Common myeloid progenitor, CD34-positive (primary cell): Measurements from ENCODE around the gene COL12A1.

Source experiments
- CTCF ChIA-PET: fragments of 350-600 bp; sonication (Branson Sonifier 250); formaldehyde crosslinking; loops from one replicate; lab custom pipeline; 2021; ENCODE audit warnings: antibody characterized with exemption; lab: Charles Lee
- POLR2A ChIA-PET: fragments of 350-600 bp; sonication (Branson Sonifier 250); formaldehyde crosslinking; loops from one replicate; lab custom pipeline; 2021; ENCODE audit warnings: antibody characterized with exemption; lab: Charles Lee
- DNase-seq, 3 donors: peaks; one replicate each; pipeline versions ENCODE4 v3.0.0 to v3.0.0-alpha.2; 2013
- H3K27ac ChIP-seq, 2 experiments: 1 replicate in 1 of 2; 2 replicates in 1 of 2; pipeline ENCODE4 v1.7.0; 2013; ENCODE audit warnings: inconsistent platforms in 2 of 2, low read length in 2 of 2, mild to moderate bottlenecking in 2 of 2, low read depth in 1 of 2, moderate library complexity in 1 of 2; ENCODE audit not compliant: severe bottlenecking in 2 of 2, insufficient read depth in 1 of 2, poor library complexity in 1 of 2
- H3K27me3 ChIP-seq, 5 experiments: replicated peaks in 2 of 5; 1 replicate in 3 of 5; 2 replicates in 2 of 5; pipeline versions ENCODE4 v1.6.1 to v1.7.0; 2013; ENCODE audit warnings: low read length in 4 of 5, mild to moderate bottlenecking in 2 of 5, moderate library complexity in 2 of 5, inconsistent platforms in 1 of 5; ENCODE audit not compliant: insufficient read depth in 5 of 5, control insufficient read depth in 4 of 5
- H3K36me3 ChIP-seq, 4 experiments: 1 replicate in 2 of 4; 2 replicates in 2 of 4; pipeline versions ENCODE4 v1.6.1 to v1.7.0; 2013; ENCODE audit warnings: low read length in 3 of 4, control low read depth in 1 of 4, mild to moderate bottlenecking in 1 of 4; ENCODE audit not compliant: control insufficient read depth in 4 of 4, insufficient read depth in 4 of 4
- H3K4me1 ChIP-seq, 4 experiments: 1 replicate in 3 of 4; 2 replicates in 1 of 4; pipeline versions ENCODE4 v1.6.1 to v1.7.1; 2013; ENCODE audit warnings: low read length in 3 of 4, mild to moderate bottlenecking in 3 of 4, control low read depth in 1 of 4, inconsistent platforms in 1 of 4, moderate library complexity in 1 of 4; ENCODE audit not compliant: control insufficient read depth in 4 of 4, insufficient read depth in 4 of 4; ENCODE audit errors: control extremely low read depth in 1 of 4
- H3K4me3 ChIP-seq, 7 experiments: 1 replicate in 4 of 7; 2 replicates in 3 of 7; pipeline versions ENCODE4 v1.5.1 to v1.7.0; 2013; ENCODE audit warnings: mild to moderate bottlenecking in 7 of 7, low read length in 6 of 7, moderate library complexity in 6 of 7, inconsistent platforms in 2 of 7, low read depth in 2 of 7, control low read depth in 1 of 7; ENCODE audit not compliant: insufficient read depth in 4 of 7, control insufficient read depth in 1 of 7; ENCODE audit errors: extremely low read depth in 1 of 7
- H3K9me3 ChIP-seq, 5 experiments: 1 replicate in 4 of 5; 2 replicates in 1 of 5; pipeline versions ENCODE4 v1.6.1 to v1.7.1; 2013; ENCODE audit warnings: low read length in 4 of 5, mild to moderate bottlenecking in 2 of 5, inconsistent platforms in 1 of 5, low read depth in 1 of 5, moderate library complexity in 1 of 5; ENCODE audit not compliant: control insufficient read depth in 4 of 5, insufficient read depth in 2 of 5; ENCODE audit errors: control extremely low read depth in 1 of 5
- WGBS: methylation state at CpG from one replicate; pipeline ENCODE4 v1.1.5; 2013; ENCODE audit not compliant: insufficient coverage; 5-methylcytosine and 5-hydroxymethylcytosine counted together

COL12A1 gene

DNA sequence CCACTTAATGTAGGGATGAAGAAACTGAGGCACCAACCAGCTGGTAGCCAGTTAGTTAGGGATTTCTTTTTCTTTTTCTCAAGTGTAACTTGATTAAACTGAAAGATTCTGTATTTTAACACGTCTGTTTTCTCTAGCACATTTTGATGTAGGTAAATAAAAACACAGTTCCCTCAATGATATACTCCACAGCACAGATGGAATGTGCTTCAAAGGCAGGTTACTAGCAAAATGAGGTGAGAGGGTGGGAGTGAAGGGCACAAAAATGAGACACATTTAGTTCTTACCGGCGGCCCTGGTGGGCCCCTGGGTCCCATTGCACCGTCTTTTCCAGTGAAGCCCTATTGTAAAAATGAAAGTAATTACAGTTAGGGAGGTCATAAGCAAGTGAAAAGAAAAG is 108.9 kb downstream of the COL12A1 start:
- H3K9me3 ChIP-seq = no peaks in the 10 kb centered on the region
- CTCF ChIA-PET = no interaction called here
- H3K4me3 ChIP-seq = no peak overlapping the region
- no peak overlapping the region for H3K27ac ChIP-seq
- no peaks in the 10 kb centered on the region for H3K36me3 ChIP-seq
- H3K27me3 ChIP-seq = no peaks in the 10 kb centered on the region
- WGBS = 94% methylated on average over 2 of the region's 4 CpGs
- H3K4me1 ChIP-seq = no peaks in the 10 kb centered on the region
- POLR2A ChIA-PET = no interaction called here
- no peak for DNase-seq

DNA sequence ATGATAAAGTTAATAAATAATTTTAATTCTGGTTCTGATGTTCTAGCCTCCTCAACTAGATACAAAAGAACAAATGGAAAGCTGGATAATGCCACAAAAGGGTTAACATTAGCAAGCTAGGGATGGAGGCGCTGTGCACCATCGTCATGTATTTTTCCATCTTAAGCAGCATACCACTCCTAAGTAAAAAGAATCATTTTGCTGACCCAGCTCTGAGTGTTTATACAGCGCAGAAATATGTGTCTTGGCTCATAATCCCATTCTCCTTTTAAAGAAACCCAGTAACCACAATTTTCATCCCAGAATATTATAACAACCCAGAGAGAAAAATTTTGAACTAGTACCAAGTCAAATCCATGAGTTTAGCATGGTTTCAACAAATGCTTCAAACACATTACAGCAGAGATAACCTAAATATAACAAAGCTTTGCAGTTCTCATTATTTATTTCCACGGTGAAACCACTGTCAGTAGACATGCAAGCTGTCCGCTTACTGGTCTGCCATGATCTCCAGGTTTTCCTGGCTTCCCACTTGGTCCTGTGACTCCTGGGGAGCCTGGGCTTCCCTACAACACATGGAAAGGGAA is 111.1 kb downstream of the COL12A1 start:
- ChIA-PET CTCF (no interaction called here), POLR2A (no interaction called here)
- Histone ChIP-seq H3K27me3 (no peaks in the 10 kb centered on the region), H3K36me3 (no peaks in the 10 kb centered on the region), H3K4me1 (no peaks in the 10 kb centered on the region), H3K27ac (no peak overlapping the region), H3K4me3 (no peak overlapping the region), H3K9me3 (no peaks in the 10 kb centered on the region)
- WGBS = 100% methylated on average over 4 of the region's 5 CpGs
- DNase-seq = no peak

DNA sequence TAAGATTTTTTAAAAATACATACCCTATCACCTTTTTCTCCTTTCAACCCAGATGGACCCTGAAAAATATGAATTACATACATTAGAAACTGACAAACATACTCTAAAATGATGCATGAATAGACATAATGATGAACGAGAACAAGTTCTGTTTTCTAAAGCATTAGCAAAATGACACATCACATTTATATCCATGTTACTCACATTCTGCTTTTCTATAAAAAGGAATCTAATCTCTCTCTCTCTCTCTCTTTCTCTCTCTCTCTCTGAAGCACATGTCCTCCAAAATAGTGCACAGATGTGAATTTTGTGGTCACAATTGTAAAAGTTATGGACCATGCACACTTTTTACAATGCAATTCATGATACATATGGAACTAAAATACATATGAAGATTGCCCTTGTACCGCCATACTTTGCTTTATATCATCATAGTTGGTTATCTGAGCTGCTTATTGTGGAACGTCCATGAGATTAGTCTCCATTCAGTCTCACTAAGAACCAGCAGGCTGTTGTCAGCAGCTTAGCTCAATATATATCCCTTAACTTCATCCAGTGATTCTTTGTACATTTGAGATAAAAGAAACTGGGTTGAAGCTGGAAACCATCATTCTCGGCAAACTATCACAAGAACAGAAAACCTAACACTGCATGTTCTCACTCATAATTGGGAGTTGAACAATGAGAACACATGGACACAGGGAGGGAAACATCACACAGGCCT is 114.2 kb downstream of the COL12A1 start:
- Histone ChIP-seq H3K4me3 (no peak overlapping the region), H3K36me3 (no peaks in the 10 kb centered on the region), H3K27ac (no peak overlapping the region), H3K9me3 (no peaks in the 10 kb centered on the region), H3K4me1 (no peaks in the 10 kb centered on the region), H3K27me3 (peaks cover 0 to 6% (median 0%) of the 10 kb centered on the region in 5 experiments)
- CTCF ChIA-PET = no interaction called here
- WGBS = 93% methylated on average over 2 of the region's 4 CpGs
- POLR2A ChIA-PET = no interaction called here
- no peak for DNase-seq

DNA sequence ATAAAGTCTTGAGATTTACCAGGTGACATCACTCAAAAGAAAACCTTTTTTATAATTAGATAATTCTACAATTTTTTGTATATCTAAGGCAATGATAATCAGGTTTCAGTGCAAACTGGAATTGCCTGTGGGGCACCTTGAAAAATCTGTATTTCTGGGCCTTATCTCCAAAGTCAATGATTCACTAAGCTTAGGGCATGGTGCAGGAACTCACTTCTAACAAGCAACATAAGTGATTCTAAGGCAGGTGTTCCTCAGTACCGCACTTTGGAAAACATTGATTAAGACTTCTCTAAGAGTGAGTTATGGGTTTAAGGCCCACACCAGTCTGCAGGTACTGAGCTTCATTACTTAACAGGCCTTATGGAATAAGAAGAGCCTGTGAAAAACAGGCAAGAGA is 115.3 kb downstream of the COL12A1 start:
- Histone ChIP-seq H3K36me3 (no peaks in the 10 kb centered on the region), H3K4me1 (no peaks in the 10 kb centered on the region), H3K4me3 (no peak overlapping the region), H3K9me3 (no peaks in the 10 kb centered on the region), H3K27ac (no peak overlapping the region), H3K27me3 (peaks cover 2 to 14% (median 6%) of the 10 kb centered on the region in 5 experiments)
- no peak for DNase-seq
- POLR2A ChIA-PET = no interaction called here
- CTCF ChIA-PET = no interaction called here
- WGBS = no CpG with 5 or more reads among the region's 1 CpG

DNA sequence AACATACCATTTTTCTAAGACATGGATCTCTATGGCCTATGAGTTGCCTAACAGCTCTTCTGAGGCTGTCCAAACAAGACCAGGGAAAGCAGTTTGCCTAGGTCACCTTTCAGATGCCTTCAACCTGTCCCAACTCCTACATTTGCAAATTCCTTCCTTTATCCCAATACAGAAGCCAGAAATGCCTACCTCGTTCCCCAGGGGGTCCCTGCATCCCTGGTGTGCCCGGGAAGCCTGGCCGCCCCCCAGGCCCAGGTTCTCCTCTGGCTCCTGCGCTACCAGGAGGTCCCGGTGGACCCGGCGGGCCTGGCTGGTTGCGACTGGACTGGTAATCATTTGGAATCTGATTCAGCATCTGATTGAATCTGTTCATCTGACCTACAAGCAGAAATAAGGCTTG is 115.9 kb downstream of the COL12A1 start:
- POLR2A ChIA-PET = no interaction called here
- H3K4me1 ChIP-seq = no peaks in the 10 kb centered on the region
- CTCF ChIA-PET = no interaction called here
- no peaks in the 10 kb centered on the region for H3K9me3 ChIP-seq
- no peaks in the 10 kb centered on the region for H3K36me3 ChIP-seq
- WGBS = 97% methylated on average over 8 of the region's 8 CpGs
- peaks cover 3 to 20% (median 12%) of the 10 kb centered on the region in 5 experiments for H3K27me3 ChIP-seq
- H3K27ac ChIP-seq = no peak overlapping the region
- H3K4me3 ChIP-seq = no peak overlapping the region
- no peak for DNase-seq

DNA sequence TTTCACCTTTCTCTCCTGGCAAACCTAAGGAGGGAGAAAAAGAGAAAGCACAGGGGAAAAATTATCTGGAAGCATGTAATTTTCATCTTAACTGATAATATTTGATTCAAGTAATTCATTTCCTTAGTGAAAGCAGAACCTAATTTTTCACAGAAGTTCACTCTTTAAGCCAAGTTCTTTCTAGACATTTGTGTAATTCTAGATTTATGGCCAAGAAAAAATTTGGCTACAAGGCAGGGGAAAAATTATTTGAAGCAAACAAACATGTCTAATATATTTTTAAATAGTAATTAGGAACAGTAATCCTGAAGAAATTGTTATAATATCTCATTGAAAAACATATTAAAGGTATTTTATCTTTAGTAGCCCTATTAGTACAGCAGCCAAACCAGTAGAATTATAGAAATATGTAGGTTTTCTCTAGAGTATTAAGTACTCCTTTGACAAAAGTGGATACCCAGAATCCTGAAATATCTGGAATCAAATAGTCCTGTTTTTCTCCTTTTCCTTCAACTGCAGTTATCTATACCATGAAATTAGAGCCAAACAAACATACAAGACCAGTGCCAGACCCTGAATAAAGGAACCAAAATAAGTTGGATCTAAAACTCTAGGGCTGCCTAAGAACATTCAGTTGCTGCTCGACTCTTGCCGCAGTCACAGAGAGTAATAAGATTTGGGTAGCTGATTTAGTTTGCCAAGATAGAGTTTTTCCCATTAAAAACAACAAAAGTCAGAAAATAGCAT is 116.5 kb downstream of the COL12A1 start:
- H3K36me3 ChIP-seq = no peaks in the 10 kb centered on the region
- CTCF ChIA-PET = no interaction called here
- no CpG with 5 or more reads among the region's 2 CpGs for WGBS
- H3K27me3 ChIP-seq = peaks cover 3 to 26% (median 18%) of the 10 kb centered on the region in 5 experiments
- peaks cover 0 to 3% (median 1%) of the 10 kb centered on the region in 4 experiments for H3K4me1 ChIP-seq
- no peak for DNase-seq
- H3K27ac ChIP-seq = no peak overlapping the region
- POLR2A ChIA-PET = no interaction called here
- H3K4me3 ChIP-seq = no peak overlapping the region
- no peaks in the 10 kb centered on the region for H3K9me3 ChIP-seq
